Astrocyte (in vitro differentiated cells and primary cell): ENCODE results near the gene SLC39A7. TPM values are rescaled to one million over a fixed set of nuclear protein-coding genes. Genes with fewer than 3 reads are reported as not detected.

ENCODE experiments used
- DNase-seq: peaks from one replicate; pipeline ENCODE4 v3.0.0-alpha.2; 2010; ENCODE audit warnings: low read depth
- FAIRE-seq: peaks from 2 replicates; lab custom pipeline; 2011; peaks lifted over from hg19 to GRCh38; lab: Jason Lieb, UNC
- H2AFZ ChIP-seq: 2 replicates; pipeline ENCODE4 v1.6.0; 2012; ENCODE audit warnings: low read depth, low read length, inconsistent platforms
- H3K27ac ChIP-seq: 2 replicates; pipeline ENCODE4 v1.5.1; 2011; ENCODE audit warnings: low read depth, low read length, inconsistent platforms
- H3K27me3 ChIP-seq: 2 replicates; pipeline ENCODE4 v1.6.0; 2011; ENCODE audit warnings: low read length, inconsistent platforms; ENCODE audit not compliant: insufficient read depth
- H3K36me3 ChIP-seq: 2 replicates; pipeline ENCODE4 v1.5.1; 2011; ENCODE audit warnings: low read length, inconsistent platforms; ENCODE audit not compliant: insufficient read depth
- H3K4me1 ChIP-seq: 2 replicates; pipeline ENCODE4 v1.5.1; 2011; ENCODE audit warnings: low read length, inconsistent platforms; ENCODE audit not compliant: insufficient read depth
- H3K4me2 ChIP-seq: 2 replicates; pipeline ENCODE4 v1.6.0; 2012; ENCODE audit warnings: low read length, inconsistent platforms
- H3K4me3 ChIP-seq: 2 replicates; pipeline ENCODE4 v1.5.1; 2011; ENCODE audit warnings: low read depth, mild to moderate bottlenecking, low read length, inconsistent platforms; ENCODE audit not compliant: insufficient read depth
- H3K79me2 ChIP-seq: 2 replicates; pipeline ENCODE4 v1.6.0; 2012; ENCODE audit warnings: mild to moderate bottlenecking, low read length, inconsistent platforms; ENCODE audit not compliant: insufficient read depth
- H3K9ac ChIP-seq: 2 replicates; pipeline ENCODE4 v1.6.0; 2012; ENCODE audit warnings: mild to moderate bottlenecking, low read length, inconsistent platforms
- H3K9me3 ChIP-seq: 2 replicates; pipeline ENCODE4 v1.5.1; 2012; ENCODE audit warnings: low read depth, mild to moderate bottlenecking, low read length, inconsistent platforms; ENCODE audit not compliant: insufficient read depth
- H4K20me1 ChIP-seq: 2 replicates; pipeline ENCODE4 v1.6.0; 2012; ENCODE audit warnings: low read length, inconsistent platforms; ENCODE audit not compliant: insufficient read depth
- H3K27ac Mint-ChIP-seq: one replicate; pipeline ENCODE4 v1.8.0; 2021; ENCODE audit warnings: mild to moderate bottlenecking, mixed read lengths; ENCODE audit not compliant: unreplicated experiment
- H3K27me3 Mint-ChIP-seq: one replicate; pipeline ENCODE4 v1.8.0; 2021; ENCODE audit warnings: low read depth, mixed read lengths; ENCODE audit not compliant: unreplicated experiment
- H3K36me3 Mint-ChIP-seq: one replicate; pipeline ENCODE4 v1.8.0; 2021; ENCODE audit warnings: low read depth, mixed read lengths; ENCODE audit not compliant: unreplicated experiment
- H3K4me1 Mint-ChIP-seq: one replicate; pipeline ENCODE4 v1.8.0; 2021; ENCODE audit warnings: low read depth, mixed read lengths; ENCODE audit not compliant: unreplicated experiment
- H3K4me3 Mint-ChIP-seq: one replicate; pipeline ENCODE4 v1.8.0; 2021; ENCODE audit warnings: mild to moderate bottlenecking, moderate library complexity, mixed read lengths; ENCODE audit not compliant: unreplicated experiment
- H3K9me3 Mint-ChIP-seq: one replicate; pipeline ENCODE4 v1.8.0; 2021; ENCODE audit warnings: mild to moderate bottlenecking, mixed read lengths; ENCODE audit not compliant: unreplicated experiment
- EZH2 ChIP-seq: IDR thresholded peaks from 2 replicates; pipeline ENCODE4 v1.6.1; 2012; ENCODE audit warnings: mild to moderate bottlenecking, low read length, inconsistent platforms; ENCODE audit not compliant: insufficient read depth
- total RNA-seq: library from RNA; stranded (reverse); gene quantifications from 2 replicates; pipeline ENCODE4 v1.2.1, GENCODE V29; 2021
- TF ChIP-seq, protein P1 (sequence below): IDR thresholded peaks from 2 replicates; pipeline ENCODE4 v1.5.1; 2011; ENCODE audit warnings: low read depth, mild to moderate bottlenecking, inconsistent platforms, low read length, moderate library complexity; ENCODE audit not compliant: insufficient read depth

Gene SLC39A7
- total RNA-seq, 1 donor from 2014 or later: 150 TPM

DNA sequence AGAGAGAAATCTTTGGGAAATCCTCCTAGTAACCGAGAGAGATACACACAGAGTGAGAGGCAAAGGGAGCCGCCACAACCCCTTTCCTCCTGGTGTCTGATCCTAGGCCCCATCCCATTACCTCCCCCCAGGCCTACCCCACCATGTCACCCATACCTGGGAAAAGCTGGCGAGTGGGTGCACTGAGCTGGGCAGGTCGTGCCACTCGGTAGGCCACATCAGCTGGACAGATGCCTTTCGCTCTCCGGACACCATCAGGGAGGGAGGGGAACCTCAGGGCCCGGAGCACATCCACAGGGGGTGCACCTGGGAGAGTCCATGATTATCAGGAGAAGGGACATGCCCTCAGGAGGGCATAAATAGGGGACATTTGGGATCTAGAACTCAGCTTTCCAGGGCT lies 11.5 kb upstream of the SLC39A7 start:
- Histone ChIP-seq H4K20me1 (peaks cover 12% of the 10 kb centered on the region), H3K4me1 (no peaks in the 10 kb centered on the region), H3K4me3 (no peak overlapping the region), H3K9ac (no peak overlapping the region), H2AFZ (no peak overlapping the region), H3K79me2 (no peaks in the 10 kb centered on the region), H3K27me3 (peaks cover 13% of the 10 kb centered on the region), H3K27ac (no peak overlapping the region), H3K4me2 (no peak overlapping the region), H3K9me3 (no peaks in the 10 kb centered on the region), H3K36me3 (peaks cover 3% of the 10 kb centered on the region)
- Mint-ChIP-seq H3K27ac (no peak overlapping the region), H3K36me3 (peaks cover 7% of the 10 kb centered on the region), H3K9me3 (peaks cover 2% of the 10 kb centered on the region), H3K4me3 (no peak overlapping the region), H3K27me3 (peaks cover 38% of the 10 kb centered on the region), H3K4me1 (peaks cover 4% of the 10 kb centered on the region)
- TF ChIP-seq, protein P1, sequence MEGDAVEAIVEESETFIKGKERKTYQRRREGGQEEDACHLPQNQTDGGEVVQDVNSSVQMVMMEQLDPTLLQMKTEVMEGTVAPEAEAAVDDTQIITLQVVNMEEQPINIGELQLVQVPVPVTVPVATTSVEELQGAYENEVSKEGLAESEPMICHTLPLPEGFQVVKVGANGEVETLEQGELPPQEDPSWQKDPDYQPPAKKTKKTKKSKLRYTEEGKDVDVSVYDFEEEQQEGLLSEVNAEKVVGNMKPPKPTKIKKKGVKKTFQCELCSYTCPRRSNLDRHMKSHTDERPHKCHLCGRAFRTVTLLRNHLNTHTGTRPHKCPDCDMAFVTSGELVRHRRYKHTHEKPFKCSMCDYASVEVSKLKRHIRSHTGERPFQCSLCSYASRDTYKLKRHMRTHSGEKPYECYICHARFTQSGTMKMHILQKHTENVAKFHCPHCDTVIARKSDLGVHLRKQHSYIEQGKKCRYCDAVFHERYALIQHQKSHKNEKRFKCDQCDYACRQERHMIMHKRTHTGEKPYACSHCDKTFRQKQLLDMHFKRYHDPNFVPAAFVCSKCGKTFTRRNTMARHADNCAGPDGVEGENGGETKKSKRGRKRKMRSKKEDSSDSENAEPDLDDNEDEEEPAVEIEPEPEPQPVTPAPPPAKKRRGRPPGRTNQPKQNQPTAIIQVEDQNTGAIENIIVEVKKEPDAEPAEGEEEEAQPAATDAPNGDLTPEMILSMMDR: no peak
- no peak for TF ChIP-seq EZH2
- DNase-seq (no peak), FAIRE-seq (no peak)

DNA sequence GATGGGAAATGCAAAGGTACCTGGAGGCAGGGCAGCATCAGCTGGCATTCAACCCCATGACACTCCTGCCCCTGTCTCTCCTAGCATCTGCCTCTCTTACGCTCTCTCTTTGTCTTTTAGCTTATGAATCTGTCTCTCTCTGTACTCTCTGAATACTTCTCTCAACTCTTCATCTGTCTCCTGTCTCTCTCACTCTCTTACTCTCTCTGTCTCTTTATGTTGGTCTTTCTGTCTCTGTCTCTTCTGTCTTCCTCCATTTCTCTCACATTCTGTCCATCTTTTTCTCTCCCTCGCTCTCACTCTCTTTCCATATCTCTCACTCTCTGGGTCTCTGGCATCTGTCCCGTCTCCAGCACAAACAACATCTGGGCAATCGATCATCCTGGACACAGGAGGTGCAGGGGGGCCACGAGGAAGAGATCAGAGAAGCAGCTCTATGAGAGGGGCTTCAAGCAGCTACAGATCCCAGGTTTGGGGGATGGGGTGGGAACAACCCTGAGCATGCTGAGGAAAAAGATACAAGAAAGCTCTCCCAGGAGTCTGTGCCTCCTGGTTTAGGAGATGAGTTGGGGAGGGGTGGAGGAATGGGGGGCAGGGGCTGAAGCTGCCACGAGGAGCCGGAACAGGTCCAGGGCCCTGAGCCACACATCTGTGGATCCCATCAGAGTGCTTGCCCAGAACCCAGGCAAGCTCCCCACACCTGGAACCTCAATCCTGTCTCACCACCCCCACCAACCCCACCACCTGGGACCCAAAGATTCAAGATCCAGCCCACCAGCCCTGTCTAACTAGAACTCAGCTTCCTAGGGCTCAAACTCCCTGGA lies 10.8 kb upstream of the SLC39A7 start:
- Histone ChIP-seq H3K4me1 (no peaks in the 10 kb centered on the region), H3K27me3 (peaks cover 13% of the 10 kb centered on the region), H4K20me1 (peaks cover 17% of the 10 kb centered on the region), H3K9ac (no peak overlapping the region), H3K79me2 (no peaks in the 10 kb centered on the region), H3K4me3 (no peak overlapping the region), H3K9me3 (no peaks in the 10 kb centered on the region), H3K36me3 (peaks cover 8% of the 10 kb centered on the region), H2AFZ (no peak overlapping the region), H3K4me2 (no peak overlapping the region), H3K27ac (no peak overlapping the region)
- Mint-ChIP-seq H3K27me3 (peaks cover 33% of the 10 kb centered on the region), H3K4me1 (peaks cover 4% of the 10 kb centered on the region), H3K27ac (no peak overlapping the region), H3K36me3 (peaks cover 10% of the 10 kb centered on the region), H3K9me3 (peaks cover 2% of the 10 kb centered on the region), H3K4me3 (peak overlapping the region; percentile 29)
- FAIRE-seq (no peak), DNase-seq (no peak)
- no peak for TF ChIP-seq EZH2
- TF ChIP-seq, protein P1: no peak
